ENCODE data around the gene TFIP11.

Gene TFIP11

GRCh38 chr22:26445577-26446275 lies 66.5 kb downstream of the TFIP11 start:
- DNase-seq = no peak

- DNase-seq = no peak
These were observed 67.5 kb downstream of the TFIP11 start for GRCh38 chr22:26444777-26445176.

DNA sequence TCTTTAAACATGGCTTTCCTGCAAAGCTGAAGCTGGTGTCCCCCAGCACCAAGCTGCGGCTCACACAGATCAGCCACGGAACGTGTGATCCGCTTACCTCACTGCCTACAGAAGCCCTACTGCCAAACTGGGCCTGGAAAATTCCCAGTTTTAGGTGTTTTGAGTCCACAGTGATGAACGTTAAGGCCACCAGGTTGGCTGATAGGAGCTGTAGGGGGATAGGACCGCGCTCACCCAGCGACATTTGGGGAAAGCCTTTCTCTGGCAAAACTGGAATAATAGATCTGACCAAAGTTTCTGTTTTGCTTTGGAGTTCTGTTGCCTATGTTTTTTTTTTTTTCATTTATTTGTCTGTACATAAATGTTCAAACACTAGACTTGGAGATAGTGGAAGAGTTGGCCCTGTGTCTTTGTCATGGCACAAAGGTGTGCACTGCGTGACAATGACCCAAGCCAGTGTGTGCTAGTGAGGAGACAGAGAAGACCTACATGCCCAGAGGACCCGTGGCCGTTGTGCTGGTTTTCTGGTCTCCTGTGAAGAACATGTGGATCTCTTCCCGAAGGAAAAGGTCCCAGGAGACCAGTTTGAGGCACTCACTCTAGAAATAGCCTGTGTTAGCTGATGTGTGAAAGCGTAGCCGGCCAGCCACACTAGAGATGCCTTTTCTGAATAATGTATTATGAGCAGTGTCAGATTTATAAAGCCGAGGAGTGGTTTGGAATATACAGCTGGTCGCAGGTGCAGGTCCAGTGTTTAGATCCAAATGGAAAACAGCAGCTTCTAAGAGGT lies 68.2 kb downstream of the TFIP11 start:
- no peak for DNase-seq

DNA sequence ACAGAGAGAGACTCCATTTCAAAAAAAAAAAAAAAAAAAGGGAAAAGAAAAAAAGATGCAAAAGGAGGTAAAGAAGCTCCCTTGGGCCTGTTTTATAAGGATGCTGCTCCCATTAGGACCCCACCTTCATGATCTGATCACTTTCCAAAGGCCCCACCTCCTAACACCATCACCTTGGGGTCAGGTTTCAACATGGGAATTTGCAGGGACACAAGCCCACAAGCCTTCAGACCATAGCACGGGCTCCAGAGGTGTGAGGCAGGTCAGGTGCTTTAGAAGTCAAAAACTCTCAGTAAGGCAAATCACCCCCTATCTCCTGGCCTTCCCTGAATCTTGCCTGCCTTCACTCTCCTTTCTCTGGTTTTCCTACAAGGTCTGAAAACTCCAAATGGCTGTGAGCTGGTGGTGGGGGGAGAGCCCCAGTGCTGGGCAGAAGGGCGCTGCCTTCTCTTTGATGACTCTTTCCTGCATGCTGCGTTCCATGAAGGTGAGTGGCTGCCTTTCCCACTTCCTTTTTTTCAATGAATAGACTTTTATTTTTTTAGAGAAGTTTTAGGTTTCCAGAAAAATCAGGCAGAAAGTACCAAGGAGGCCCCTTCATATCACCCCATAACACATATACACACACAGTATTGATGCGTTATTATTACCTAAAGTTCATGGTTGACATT lies 70.1 kb downstream of the TFIP11 start:
- DNase-seq = no peak
